T-helper 2 cell (primary cell): ENCODE results near the gene TAF11L2.
"Not testable (repeated sequence)": the region's sequence is repeated elsewhere in the genome, so short reads cannot be mapped to it uniquely, and the experiment has no call there.

Experiments used
- DNase-seq, 5 experiments: peaks; one replicate each; pipeline versions ENCODE4 v3.0.0 to v3.0.0-alpha.2; 2012 to 2022
- total RNA-seq, 2 donors: gene quantifications; one replicate each; lab custom pipeline; 2026; lab: John Stamatoyannopoulos, UW

TAF11L2 gene
- 0 reads per million in 2 donors for total RNA-seq

- not testable (repeated sequence) for DNase-seq
These were observed at the start of gene TAF11L2 for GRCh38 chr5:17497931-17498330. TAF11L2 (plus strand) TSS chr5:17498231.

DNA sequence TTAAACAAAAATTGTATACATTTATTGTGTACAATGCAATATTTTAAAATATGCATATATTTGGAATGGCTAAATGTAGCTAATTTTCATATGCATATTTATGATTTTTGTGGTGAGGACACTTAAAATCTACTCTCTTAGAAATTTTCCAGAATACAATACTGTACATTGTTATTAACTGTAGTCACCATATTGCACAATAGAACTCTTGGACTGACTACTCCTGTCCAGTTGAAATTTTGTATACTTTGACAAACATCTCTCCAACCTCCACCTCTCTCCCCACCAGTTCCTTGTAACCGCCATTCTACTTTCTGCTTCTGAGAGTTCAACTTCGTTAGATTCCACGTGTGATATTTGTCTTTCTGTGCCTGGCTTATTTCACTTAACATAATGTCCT, 49.2 kb upstream of the TAF11L2 start:
- DNase-seq, result no peak

DNA sequence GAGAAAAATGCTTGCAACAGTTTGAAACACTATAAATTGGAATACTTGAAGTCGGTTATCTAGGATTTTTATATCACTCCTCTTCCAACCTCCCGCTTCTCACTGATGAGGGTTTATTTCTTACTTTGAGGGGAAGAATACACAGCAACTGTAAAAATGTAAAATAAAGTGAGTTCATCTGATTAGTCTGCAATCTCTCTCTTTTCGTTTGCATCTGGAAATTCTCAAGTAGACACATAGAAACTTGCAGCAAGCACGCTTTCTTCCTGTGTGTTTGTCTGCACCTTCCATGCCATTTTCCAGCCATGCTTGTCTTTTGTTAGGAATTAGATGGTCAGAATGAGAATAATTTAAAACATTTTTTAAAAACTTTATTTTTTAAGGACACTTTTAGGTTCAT, 45.1 kb upstream of the TAF11L2 start:
- no peak for DNase-seq

- no peak for DNase-seq
These were observed 42.1 kb upstream of the TAF11L2 start for GRCh38 chr5:17455942-17456341.

- no peak for DNase-seq
These were observed 36.2 kb upstream of the TAF11L2 start for GRCh38 chr5:17461793-17462192.

DNA sequence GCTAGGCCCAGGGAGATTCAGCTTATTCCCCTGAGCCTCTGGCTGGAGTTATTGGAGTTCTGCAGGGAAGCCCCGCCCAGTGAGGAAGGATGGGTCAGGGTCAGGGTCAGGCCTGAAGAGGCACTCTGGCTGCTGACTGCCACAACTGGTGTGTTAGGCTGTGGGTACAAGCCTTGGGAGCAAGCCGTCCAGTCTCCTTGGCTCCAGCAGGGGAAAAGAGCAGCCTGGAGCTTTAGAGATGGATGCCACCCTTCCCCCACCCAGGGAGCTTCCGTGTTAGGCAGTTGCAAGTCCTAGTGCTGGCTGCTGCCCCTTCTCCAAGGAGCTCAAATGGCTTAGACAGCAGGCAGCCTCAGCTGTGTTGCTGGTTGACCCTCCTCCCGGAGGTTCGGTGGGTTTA, 34.4 kb upstream of the TAF11L2 start:
- DNase-seq, result no peak

DNA sequence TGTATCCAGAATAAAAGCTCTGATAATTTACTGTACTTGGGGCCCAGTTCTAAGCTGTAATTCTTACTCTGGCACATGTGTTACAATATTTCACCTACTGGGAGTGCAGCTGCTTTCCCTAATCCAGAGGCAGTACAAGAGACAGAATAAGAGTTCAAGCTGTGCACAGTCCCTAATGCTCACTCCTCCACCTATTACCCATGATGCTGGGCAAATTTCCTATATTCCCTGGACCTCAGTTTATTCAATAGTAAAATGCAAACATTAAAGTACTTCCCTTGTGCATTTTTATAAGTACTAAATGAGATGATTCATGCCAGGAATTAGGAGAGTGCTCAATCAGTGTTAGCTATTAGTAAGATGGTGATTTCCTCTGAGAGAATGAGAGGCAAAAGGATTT, 28.0 kb upstream of the TAF11L2 start:
- no peak for DNase-seq

DNA sequence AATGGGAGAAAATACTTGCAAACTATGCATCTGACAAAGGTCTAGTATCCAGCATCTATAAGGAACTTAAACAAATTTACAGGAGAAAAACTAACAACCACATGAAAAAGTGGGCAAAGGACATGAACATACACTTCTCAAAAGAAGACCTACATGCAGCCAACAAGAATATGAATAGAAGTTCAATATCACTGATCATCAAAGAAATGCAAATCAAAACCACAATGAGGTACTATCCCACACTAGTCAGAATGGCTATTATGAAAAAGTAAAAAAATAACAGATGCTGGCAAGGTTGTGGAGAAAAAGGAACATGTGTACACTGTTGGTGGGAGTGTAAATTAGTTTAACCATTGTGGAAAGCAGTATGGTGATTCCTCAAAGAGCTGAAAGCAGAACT, 23.0 kb upstream of the TAF11L2 start:
- DNase-seq, result not testable (repeated sequence)

- DNase-seq, result no peak
These were observed 21.0 kb upstream of the TAF11L2 start for GRCh38 chr5:17477043-17477442.

DNA sequence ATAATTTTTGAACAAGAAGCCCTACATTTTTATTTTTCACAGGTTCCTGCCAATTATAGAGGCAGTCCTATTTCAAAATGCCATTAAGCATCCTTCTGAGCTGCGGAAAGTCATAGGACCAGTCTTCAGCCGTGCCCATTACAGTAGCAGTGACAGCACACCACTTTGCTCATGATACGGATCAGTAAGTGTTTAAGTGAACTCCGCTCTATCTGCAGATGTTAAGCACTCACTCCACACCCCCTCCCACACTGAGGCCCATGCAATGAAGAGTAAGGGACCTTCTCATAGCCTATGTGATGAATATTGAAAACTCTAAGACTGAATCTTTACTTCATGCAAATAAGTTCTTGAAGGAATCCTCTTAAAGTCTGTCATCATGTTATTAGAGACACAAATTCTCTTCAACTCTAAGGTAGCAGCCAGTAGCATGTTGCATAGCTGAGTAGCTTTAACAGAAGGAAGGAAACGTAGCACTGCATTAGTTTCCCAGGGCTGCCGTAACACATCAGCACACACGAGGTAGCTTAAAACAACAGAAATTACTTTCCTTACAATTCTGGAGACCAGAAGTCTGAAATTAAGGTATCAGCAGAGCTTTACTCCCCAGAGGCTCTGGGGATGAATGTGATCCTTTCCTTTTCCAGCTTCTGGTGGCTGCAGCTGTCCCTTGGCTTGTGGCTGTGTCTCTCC, 20.3 kb upstream of the TAF11L2 start:
- DNase-seq, result no peak

GRCh38 chr5:17481378-17481777, 16.7 kb upstream of the TAF11L2 start:
- DNase-seq, result no peak

- no peak for DNase-seq
These were observed 15.2 kb upstream of the TAF11L2 start for GRCh38 chr5:17482790-17483189.

GRCh38 chr5:17486464-17487173, 11.4 kb upstream of the TAF11L2 start:
- DNase-seq, result not testable (repeated sequence)

GRCh38 chr5:17487174-17487512, 10.9 kb upstream of the TAF11L2 start:
- no peak for DNase-seq

DNA sequence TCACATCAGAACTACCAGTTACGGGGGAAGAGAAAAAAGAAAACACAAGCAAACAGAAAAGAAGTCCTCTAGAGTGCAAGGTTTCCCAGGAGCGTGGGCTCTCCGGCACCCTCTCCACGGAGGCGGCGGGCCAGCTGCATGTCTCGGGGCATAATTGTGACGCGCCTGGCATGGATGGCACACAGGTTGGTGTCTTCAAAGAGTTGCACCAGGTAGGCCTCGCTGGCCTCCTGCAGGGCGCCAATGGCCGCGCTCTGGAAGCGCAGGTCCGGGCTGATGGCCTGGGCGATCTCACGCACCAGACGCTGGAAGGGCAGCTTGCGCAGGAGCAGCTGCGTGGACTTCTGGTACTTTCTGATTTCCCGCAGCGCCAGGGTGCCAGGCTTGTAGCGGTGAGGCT, 6.8 kb upstream of the TAF11L2 start:
- DNase-seq, result not testable (repeated sequence)

- no peak for DNase-seq
These were observed 5.3 kb upstream of the TAF11L2 start for GRCh38 chr5:17492770-17493169.

DNA sequence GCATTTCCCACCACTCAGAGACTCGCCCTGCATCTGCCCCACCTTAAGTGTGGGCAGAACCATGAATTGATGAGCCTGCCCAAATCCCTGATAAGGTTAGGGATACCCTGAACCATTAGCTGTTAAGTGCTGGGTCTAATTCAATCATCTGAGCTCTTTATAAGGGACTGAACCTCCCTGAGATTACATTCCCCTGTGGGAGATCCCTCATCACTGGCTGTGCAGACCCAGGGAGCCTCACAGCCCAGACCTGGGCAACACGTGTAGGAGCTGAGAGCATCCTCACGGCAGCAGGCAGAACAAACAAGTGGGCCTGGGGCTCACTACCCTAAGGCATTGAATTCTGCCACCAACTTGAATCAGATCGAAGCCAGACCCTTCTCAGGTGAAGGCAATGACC, 585 bp upstream of the TAF11L2 start:
- DNase-seq, result no peak

- DNase-seq, result no peak
These were observed 13.8 kb downstream of the TAF11L2 start for GRCh38 chr5:17511775-17512325.

DNA sequence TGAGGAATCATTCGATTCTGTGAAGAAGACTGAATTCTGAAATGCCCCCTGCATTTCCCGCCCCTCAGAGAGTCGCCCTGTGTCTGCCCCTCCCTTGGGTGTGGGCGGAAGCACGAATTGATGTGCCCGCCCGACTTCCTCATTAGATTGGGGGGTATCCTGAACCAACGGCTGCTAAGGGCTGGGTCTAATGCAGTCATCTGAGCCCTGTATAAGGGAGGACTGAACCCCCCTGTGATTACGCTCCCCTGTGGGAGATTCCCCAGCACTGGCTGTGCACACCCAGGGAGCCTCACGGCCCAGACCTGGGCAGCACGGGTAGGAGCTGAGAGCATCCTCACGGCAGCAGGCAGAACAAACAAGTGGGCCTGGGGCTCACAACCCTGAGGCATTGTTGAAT, 19.5 kb downstream of the TAF11L2 start:
- DNase-seq, result peak in 1 of 5 experiments; percentile 10

- not testable (repeated sequence) for DNase-seq
These were observed 20.0 kb downstream of the TAF11L2 start, which contains the start of gene TAF11L3 for GRCh38 chr5:17518067-17518466. TAF11L3 (plus strand) TSS chr5:17518367.

GRCh38 chr5:17519508-17519907, 21.5 kb downstream of the TAF11L2 start:
- not testable (repeated sequence) for DNase-seq

GRCh38 chr5:17521501-17521900, 23.5 kb downstream of the TAF11L2 start, which contains the start of gene TAF11L4:
TAF11L4 (plus strand) TSS chr5:17521801.
- not testable (repeated sequence) for DNase-seq

DNA sequence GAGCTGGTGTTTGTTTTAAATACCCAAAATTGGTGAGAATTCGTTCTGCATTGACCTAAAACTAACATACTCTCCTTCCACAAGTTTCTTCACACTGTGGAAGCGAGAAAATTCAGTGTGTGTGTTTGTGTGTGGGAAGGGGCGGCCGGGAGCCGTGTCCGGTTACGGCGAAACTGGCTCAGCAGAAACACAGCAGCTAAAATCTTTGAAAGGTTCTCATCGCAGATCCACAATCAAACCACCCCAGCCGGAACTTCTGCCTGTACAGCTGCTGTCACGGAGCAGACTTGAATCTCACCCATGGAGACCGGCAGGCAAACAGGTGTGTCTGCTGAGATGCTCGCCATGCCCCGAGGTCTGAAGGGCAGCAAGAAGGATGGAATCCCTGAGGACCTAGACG, 26.9 kb downstream of the TAF11L2 start, which contains the start of gene TAF11L5:
Gene TAF11L5, plus strand, starts transcription at position 301 of the 400 bp plus-strand sequence.
- DNase-seq, result not testable (repeated sequence)

DNA sequence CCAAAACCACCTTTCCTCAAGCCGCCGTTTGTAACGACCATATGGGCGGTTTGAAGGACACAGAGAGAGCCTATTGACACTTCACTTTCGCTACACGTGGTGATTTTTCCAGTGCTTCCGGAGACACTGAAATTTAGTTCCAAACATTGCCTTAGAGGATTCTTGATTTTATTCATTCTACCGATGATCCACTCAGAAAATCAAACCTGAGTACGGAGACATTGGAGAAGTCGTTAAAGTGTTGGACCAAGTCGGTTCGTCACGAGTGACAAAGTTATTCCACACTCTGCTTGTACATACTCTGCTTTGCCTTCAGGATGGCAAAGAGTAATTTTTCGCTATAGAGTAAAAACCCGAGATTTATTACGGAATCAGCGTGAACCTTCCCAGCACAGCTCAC, 28.5 kb downstream of the TAF11L2 start:
- peak in 3 of 5 experiments; percentile 2 to 18 (median 7) for DNase-seq
